ENCODE measurements around the gene CEP89.
"Not testable (repeated sequence)": the region's sequence is repeated elsewhere in the genome, so short reads cannot be mapped to it uniquely, and the experiment has no call there.

Gene CEP89

GRCh38 chr19:32971715-32972540 lies at the start of gene CEP89, which contains the start of gene FAAP24:
Gene CEP89 (minus strand): TSS chr19:32971958. CDS start chr19:32971874, 84 bp downstream.
Gene FAAP24 (plus strand): TSS chr19:32972242. CDS start chr19:32973197, 955 bp downstream.
- DNase-seq: peak; percentile 97

- DNase-seq: not testable (repeated sequence)
Observed at GRCh38 chr19:33010891-33011290, 39.1 kb upstream of the CEP89 start.

GRCh38 chr19:33008738-33009137 lies 37.0 kb upstream of the CEP89 start:
- DNase-seq: no peak

GRCh38 chr19:33005440-33005839 lies 33.7 kb upstream of the CEP89 start:
- no peak for DNase-seq

- not testable (repeated sequence) for DNase-seq
Observed at GRCh38 chr19:33003424-33004024, 31.8 kb upstream of the CEP89 start.

GRCh38 chr19:33002126-33002865 lies 30.5 kb upstream of the CEP89 start:
- DNase-seq: not testable (repeated sequence)

- DNase-seq: no peak
Observed at GRCh38 chr19:33000910-33001309, 29.2 kb upstream of the CEP89 start.

- DNase-seq: no peak
Observed at GRCh38 chr19:33000510-33000909, 28.8 kb upstream of the CEP89 start.

GRCh38 chr19:32998722-32999121 lies 27.0 kb upstream of the CEP89 start:
- no peak for DNase-seq

- no peak for DNase-seq
Observed at GRCh38 chr19:32997716-32998355, 26.1 kb upstream of the CEP89 start.

GRCh38 chr19:32997061-32997464 lies 25.3 kb upstream of the CEP89 start:
- DNase-seq: not testable (repeated sequence)

- DNase-seq: not testable (repeated sequence)
Observed at GRCh38 chr19:32995966-32996365, 24.2 kb upstream of the CEP89 start.

GRCh38 chr19:32988724-32989123 lies 17.0 kb upstream of the CEP89 start:
- no peak for DNase-seq

GRCh38 chr19:32988254-32988653 lies 16.5 kb upstream of the CEP89 start:
- not testable (repeated sequence) for DNase-seq

- DNase-seq: not testable (repeated sequence)
Observed at GRCh38 chr19:32982488-32982887, 10.7 kb upstream of the CEP89 start.

- not testable (repeated sequence) for DNase-seq
Observed at GRCh38 chr19:32979807-32980206, 8.0 kb upstream of the CEP89 start.

- not testable (repeated sequence) for DNase-seq
Observed at GRCh38 chr19:32977813-32978212, 6.1 kb upstream of the CEP89 start.

GRCh38 chr19:32977280-32977679 lies 5.5 kb upstream of the CEP89 start:
- DNase-seq: no peak

- DNase-seq: peak; percentile 52
Observed at GRCh38 chr19:32976223-32976805, 4.6 kb upstream of the CEP89 start.

GRCh38 chr19:32971012-32971595 lies 654 bp downstream of the CEP89 start:
- DNase-seq: no peak

GRCh38 chr19:32969549-32969948 lies 2.2 kb downstream of the CEP89 start:
- DNase-seq: no peak

GRCh38 chr19:32966750-32967149 lies 5.0 kb downstream of the CEP89 start:
- DNase-seq: no peak
